ENCODE measurements around the gene TIMM17A.
"Not testable (repeated sequence)": the region's sequence is repeated elsewhere in the genome, so short reads cannot be mapped to it uniquely, and the experiment has no call there.

The TIMM17A gene

GRCh38 chr1:201925301-201925567 is 30.1 kb upstream of the TIMM17A start:
- TF ChIP-seq POLR2AphosphoS5 (IDR thresholded peaks at IDR 0.05; ENCODE audit: low read depth, low read length) (no peak), POLR2A (IDR thresholded peaks at IDR 0.05; ENCODE audit: low read depth, low read length) (no peak), TAF1 (IDR thresholded peaks at IDR 0.05; ENCODE audit: borderline replicate concordance, low read depth, low read length) (no peak)
- DNase-seq (ENCODE audit: insufficient read length) (no peak), FAIRE-seq (no peak)

GRCh38 chr1:201925981-201926645 is 29.2 kb upstream of the TIMM17A start:
- DNase-seq (ENCODE audit: insufficient read length), result no peak
- no peak for FAIRE-seq
- TF ChIP-seq POLR2A (IDR thresholded peaks at IDR 0.05; ENCODE audit: low read depth, low read length), result no peak
- no peak for TF ChIP-seq POLR2AphosphoS5 (IDR thresholded peaks at IDR 0.05; ENCODE audit: low read depth, low read length)

GRCh38 chr1:201928266-201928665 is 27.0 kb upstream of the TIMM17A start:
- TF ChIP-seq POLR2A (IDR thresholded peaks at IDR 0.05; ENCODE audit: low read depth, low read length) (no peak), POLR2AphosphoS5 (IDR thresholded peaks at IDR 0.05; ENCODE audit: low read depth, low read length) (no peak), TAF1 (IDR thresholded peaks at IDR 0.05; ENCODE audit: borderline replicate concordance, low read depth, low read length) (no peak)
- no peak for FAIRE-seq
- DNase-seq (ENCODE audit: insufficient read length), result no peak

DNA sequence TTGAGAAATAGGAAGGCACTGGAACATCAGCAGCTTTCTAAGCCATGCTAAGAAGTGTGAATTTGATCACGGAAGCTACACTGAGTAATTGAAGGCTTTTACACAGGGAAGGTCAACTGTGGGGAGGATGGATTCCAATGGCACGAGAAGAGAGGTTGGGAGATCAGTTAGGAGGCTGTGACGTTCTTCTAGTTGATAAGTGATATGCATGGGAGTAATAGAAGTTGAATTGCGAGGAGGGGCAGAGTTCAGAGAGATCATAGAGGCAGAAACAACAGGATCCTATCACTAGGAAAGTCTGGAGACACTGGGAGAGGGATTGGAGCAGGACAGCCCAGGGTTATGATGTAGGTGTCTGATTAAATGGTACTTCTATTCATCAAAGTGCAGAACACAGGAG is 25.2 kb upstream of the TIMM17A start:
- no peak for TF ChIP-seq POLR2AphosphoS5 (IDR thresholded peaks at IDR 0.05; ENCODE audit: low read depth, low read length)
- FAIRE-seq, result no peak
- no peak for DNase-seq (ENCODE audit: insufficient read length)

DNA sequence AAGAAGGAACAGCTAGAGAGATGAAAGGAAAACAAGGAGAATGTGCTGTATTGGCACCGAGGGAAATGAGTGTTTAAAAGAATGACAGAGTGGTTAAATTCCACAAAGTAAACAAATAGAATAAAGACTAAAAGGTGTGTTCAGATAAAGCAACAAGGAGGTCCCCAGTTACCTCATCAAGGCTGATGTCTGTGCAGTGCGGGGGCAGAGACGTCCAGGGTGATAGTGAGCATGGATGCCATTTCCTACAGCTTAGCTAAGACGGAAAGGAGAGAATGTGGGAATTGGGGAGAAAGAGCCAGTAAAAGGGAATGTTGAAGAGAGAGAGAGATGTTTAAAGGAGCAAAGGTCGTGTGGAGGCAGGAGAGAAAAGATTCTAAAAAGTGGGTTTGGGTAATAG is 24.5 kb upstream of the TIMM17A start:
- FAIRE-seq, result no peak
- TF ChIP-seq POLR2AphosphoS5 (IDR thresholded peaks at IDR 0.05; ENCODE audit: low read depth, low read length), result no peak
- TF ChIP-seq POLR2A (IDR thresholded peaks at IDR 0.05; ENCODE audit: low read depth, low read length), result no peak
- no peak for TF ChIP-seq TAF1 (IDR thresholded peaks at IDR 0.05; ENCODE audit: borderline replicate concordance, low read depth, low read length)

GRCh38 chr1:201933840-201934430 is 21.4 kb upstream of the TIMM17A start:
- no peak for FAIRE-seq
- TF ChIP-seq POLR2A (IDR thresholded peaks at IDR 0.05; ENCODE audit: low read depth, low read length), result no peak
- no peak for TF ChIP-seq TAF1 (IDR thresholded peaks at IDR 0.05; ENCODE audit: borderline replicate concordance, low read depth, low read length)
- TF ChIP-seq POLR2AphosphoS5 (IDR thresholded peaks at IDR 0.05; ENCODE audit: low read depth, low read length), result no peak
- DNase-seq (ENCODE audit: insufficient read length), result no peak

More for the DNA sequence above, 24.5 kb upstream of the TIMM17A start:
- no peak for DNase-seq (ENCODE audit: insufficient read length)

DNA sequence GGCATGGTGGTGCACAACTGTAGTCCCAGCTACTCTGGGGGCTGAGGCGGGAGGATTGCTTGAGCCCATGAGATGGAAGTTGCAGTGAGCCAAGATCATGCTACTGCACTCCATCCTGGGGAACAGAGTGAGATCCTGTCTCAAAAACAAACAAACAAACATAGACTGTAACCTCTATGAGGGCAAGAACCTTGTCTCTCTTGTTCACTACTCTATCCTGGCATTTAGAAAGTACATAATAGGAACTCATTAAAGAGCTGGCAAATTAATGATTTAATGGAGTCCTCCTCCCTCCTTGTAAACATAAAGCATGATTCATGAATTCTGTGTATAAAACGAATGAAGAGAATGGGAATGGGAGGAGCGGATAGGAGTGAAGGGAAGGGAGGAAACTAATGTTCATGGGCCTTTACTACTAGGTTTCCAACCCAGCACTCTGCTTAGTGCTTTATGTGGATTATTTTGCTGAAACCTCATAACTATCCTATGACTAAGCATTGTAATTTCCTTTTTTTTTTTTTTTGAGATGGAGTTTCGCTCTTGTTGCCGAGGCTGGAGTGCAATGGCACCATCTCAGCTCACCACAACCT is 17.6 kb upstream of the TIMM17A start:
- TF ChIP-seq POLR2AphosphoS5 (IDR thresholded peaks at IDR 0.05; ENCODE audit: low read depth, low read length) (no peak), POLR2A (IDR thresholded peaks at IDR 0.05; ENCODE audit: low read depth, low read length) (no peak), TAF1 (IDR thresholded peaks at IDR 0.05; ENCODE audit: borderline replicate concordance, low read depth, low read length) (no peak)
- DNase-seq (ENCODE audit: insufficient read length) (no peak), FAIRE-seq (no peak)

DNA sequence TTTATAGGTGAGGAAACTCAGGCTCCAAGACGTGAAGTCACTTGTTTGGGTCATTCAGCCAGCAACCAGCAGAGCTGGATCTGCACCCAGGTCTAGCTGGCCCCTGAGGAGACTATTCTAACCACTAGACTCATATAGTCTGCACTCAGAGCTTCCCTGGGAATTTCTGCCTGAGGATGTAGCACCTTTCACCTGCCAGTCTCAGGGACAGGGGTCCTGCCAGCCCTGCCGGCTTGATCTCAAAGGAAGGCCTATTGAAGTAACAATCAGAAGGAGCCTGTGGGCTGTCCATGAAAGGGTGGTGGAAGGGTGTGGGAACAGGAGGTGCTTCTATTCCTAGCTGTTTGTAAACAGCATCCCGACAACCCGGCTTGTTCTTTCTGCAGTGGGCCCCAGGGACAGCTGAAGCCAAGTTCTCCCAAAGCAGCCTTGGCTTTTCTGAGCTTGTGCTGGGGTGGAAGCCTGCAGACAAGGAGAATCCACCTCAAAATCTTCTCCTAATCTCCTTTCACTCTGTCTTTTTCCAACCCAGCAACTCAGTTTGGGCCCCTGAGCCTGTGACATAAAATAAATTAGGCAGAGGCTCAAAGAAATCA is 16.8 kb upstream of the TIMM17A start:
- FAIRE-seq (no peak), DNase-seq (ENCODE audit: insufficient read length) (no peak)
- TF ChIP-seq POLR2AphosphoS5 (IDR thresholded peaks at IDR 0.05; ENCODE audit: low read depth, low read length) (no peak), POLR2A (IDR thresholded peaks at IDR 0.05; ENCODE audit: low read depth, low read length) (no peak), TAF1 (IDR thresholded peaks at IDR 0.05; ENCODE audit: borderline replicate concordance, low read depth, low read length) (no peak)

DNA sequence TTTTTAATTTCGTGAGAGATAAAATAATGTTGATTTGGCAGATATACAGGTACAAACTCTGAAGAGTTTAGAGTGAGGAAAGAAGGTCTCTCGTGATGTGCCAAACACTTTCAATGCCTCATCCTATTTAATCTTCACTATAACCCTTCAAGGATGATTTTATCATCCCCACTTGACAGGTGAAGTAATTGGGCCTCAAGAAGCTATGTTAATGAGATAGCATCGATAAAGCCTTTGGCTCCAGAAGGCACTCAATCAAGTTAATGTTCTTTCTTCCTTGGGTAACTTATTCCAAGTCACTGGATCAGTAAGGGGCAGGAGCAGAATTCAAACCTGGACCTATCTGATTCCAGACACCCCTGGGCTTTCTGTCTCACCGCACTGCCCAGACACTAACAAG is 16.2 kb upstream of the TIMM17A start:
- FAIRE-seq (no peak), DNase-seq (ENCODE audit: insufficient read length) (no peak)
- TF ChIP-seq POLR2AphosphoS5 (IDR thresholded peaks at IDR 0.05; ENCODE audit: low read depth, low read length), result no peak
- no peak for TF ChIP-seq TAF1 (IDR thresholded peaks at IDR 0.05; ENCODE audit: borderline replicate concordance, low read depth, low read length)
- no peak for TF ChIP-seq POLR2A (IDR thresholded peaks at IDR 0.05; ENCODE audit: low read depth, low read length)

DNA sequence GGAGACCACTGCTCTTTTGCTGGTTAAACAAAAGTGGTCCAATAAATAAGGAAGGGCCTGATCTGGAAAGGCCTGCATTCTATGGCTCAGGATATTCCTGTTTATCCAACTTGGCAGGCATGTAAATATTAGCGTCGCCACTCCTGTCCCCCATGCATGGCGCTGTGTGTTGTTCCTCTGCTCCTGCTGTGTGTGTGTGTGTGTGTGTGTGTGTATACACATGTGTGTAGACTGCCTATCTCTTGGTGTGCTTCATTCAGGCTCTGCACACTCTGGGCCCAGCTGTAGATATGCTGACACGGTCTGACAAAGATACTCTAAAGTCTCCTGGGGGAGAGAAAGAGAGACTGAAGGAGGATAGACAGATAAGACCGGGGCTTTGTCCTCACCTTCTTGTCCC is 15.7 kb upstream of the TIMM17A start:
- FAIRE-seq, result no peak
- TF ChIP-seq POLR2A (IDR thresholded peaks at IDR 0.05; ENCODE audit: low read depth, low read length), result no peak
- no peak for TF ChIP-seq POLR2AphosphoS5 (IDR thresholded peaks at IDR 0.05; ENCODE audit: low read depth, low read length)
- TF ChIP-seq TAF1 (IDR thresholded peaks at IDR 0.05; ENCODE audit: borderline replicate concordance, low read depth, low read length), result no peak

DNA sequence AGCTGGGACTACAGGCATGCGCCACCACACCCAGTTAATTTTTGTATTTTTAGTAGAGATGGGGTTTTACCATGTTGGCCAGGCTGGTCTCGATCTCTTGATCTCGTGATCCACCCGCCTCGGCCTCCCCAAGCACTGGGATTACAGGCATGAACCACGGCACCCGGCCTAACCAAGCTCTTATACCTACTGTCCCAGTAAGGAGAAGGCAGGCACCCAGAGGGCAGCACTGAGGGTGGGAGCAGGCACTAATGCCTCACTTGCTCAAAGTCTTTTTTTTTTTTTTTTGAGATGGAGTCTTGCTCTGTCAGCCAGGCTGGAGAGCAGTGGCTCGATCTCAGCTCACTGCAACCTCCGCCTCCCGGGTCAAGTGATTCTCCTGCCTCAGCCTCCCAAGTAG is 15.0 kb upstream of the TIMM17A start:
- not testable (repeated sequence) for DNase-seq (ENCODE audit: insufficient read length); FAIRE-seq

More for the DNA sequence above, 15.7 kb upstream of the TIMM17A start:
- no peak for DNase-seq (ENCODE audit: insufficient read length)

GRCh38 chr1:201941420-201942128 is 13.7 kb upstream of the TIMM17A start:
- TF ChIP-seq POLR2AphosphoS5 (IDR thresholded peaks at IDR 0.05; ENCODE audit: low read depth, low read length), result no peak
- FAIRE-seq (no peak), DNase-seq (ENCODE audit: insufficient read length) (no peak)
